Astrocyte of the cerebellum (primary cell): Measurements from ENCODE around the gene HGF.
A peak's percentile ranks its signal among the peaks of the same experiment; 100 is the strongest.
"Not testable (repeated sequence)": the region's sequence is repeated elsewhere in the genome, so short reads cannot be mapped to it uniquely, and the experiment has no call there.

Source experiments
- DNase-seq: peaks from one replicate; pipeline ENCODE4 v3.0.0-alpha.2; 2011; ENCODE audit warnings: low read depth
- H3K4me3 ChIP-seq: 2 replicates; pipeline ENCODE4 v1.5.1; 2011; ENCODE audit warnings: mild to moderate bottlenecking, low read depth, low read length, moderate library complexity
- in situ Hi-C: cut with HindIII; loops from 2 replicates; pipeline ENCODE4 v1.10.0; 2017; ENCODE audit warnings: low sequenced_read_pairs
- TF ChIP-seq, protein P1 (sequence below): IDR thresholded peaks from 2 replicates; pipeline ENCODE4 v1.5.1; 2012; ENCODE audit warnings: low read length, low read depth, moderate library complexity, mild to moderate bottlenecking; ENCODE audit errors: missing control alignments

HGF gene

DNA sequence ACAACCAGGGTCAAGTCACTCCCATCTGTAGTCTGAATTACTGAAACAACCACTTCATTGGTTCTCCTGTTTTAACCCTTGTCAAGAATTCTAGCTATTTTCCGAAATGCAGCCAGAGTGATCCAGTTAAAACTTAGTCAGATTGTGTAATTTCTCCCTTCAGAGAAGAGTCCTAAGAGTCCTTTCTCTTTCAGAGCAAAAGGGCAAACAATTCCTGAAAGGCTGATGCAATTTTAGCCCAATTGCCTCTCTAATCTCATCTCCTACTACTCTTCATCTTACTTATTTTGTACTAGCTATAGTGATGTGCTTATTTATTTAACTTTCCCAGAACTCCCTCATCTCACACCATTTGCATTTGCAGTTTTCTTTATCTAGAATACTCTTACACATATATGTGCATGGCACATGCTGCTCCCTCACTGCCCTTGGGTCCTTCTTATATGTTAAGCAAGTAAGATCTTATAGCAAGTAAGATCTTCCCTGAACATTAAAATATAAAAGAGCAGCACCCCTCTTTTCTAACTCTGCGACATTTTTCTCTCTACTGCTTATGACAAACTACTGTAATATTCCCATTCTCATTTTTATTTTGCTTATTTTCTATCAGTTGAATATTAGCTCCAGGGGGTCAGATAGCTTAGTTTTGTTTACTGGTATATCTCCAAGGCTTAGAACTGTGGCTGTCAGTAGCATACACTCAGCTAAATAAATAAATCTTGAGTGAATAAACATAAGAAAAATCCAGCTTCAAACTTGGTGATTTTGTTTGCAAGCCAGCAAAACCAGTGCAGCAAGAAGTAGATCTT is 44.6 kb downstream of the HGF start:
- TF ChIP-seq, protein P1, sequence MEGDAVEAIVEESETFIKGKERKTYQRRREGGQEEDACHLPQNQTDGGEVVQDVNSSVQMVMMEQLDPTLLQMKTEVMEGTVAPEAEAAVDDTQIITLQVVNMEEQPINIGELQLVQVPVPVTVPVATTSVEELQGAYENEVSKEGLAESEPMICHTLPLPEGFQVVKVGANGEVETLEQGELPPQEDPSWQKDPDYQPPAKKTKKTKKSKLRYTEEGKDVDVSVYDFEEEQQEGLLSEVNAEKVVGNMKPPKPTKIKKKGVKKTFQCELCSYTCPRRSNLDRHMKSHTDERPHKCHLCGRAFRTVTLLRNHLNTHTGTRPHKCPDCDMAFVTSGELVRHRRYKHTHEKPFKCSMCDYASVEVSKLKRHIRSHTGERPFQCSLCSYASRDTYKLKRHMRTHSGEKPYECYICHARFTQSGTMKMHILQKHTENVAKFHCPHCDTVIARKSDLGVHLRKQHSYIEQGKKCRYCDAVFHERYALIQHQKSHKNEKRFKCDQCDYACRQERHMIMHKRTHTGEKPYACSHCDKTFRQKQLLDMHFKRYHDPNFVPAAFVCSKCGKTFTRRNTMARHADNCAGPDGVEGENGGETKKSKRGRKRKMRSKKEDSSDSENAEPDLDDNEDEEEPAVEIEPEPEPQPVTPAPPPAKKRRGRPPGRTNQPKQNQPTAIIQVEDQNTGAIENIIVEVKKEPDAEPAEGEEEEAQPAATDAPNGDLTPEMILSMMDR = no peak
- no peak overlapping the region for H3K4me3 ChIP-seq
- no peak for DNase-seq
- in situ Hi-C loops = no loop called here

DNA sequence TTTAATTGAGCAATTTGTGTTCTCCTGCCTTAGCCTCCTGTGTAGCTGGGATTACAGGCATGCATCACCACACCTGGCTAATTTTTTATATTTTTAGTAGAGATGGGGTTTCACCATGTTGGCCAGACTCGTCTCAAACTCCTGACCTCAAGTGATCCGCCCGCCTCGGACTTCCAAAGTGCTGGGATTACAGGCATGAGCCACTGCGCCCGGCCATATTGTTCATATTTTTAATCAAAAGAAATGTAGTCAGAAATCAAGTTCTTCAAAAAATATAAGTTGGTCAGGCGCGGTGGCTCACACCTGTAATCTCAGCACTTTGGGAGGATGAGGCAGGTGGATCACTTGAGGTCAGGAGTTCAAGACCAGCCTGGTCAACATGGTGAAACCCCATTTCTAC is 47.6 kb downstream of the HGF start:
- H3K4me3 ChIP-seq, DNase-seq, in situ Hi-C loops: not testable (repeated sequence)

DNA sequence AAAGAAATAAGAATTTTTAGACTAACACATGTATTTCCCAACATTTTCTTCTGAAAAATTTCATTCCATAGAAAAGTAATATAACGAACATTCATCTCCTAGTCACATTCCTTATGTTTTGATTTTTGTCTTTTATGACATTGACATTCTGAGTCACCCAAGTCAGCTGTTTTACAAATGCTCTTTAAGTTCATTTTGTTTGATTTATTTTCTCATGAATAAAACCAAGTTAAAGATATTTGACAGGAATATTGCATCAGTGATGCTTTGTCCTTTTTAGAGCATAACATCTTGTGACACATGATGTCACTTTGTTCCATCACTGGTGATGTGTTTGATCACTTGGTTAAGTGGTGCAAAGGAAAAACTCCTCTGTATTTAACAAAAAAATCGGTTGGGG is 48.4 kb downstream of the HGF start:
- H3K4me3 ChIP-seq = no peak overlapping the region
- TF ChIP-seq, protein P1 = no peak
- DNase-seq = no peak
- in situ Hi-C loops = no loop called here

DNA sequence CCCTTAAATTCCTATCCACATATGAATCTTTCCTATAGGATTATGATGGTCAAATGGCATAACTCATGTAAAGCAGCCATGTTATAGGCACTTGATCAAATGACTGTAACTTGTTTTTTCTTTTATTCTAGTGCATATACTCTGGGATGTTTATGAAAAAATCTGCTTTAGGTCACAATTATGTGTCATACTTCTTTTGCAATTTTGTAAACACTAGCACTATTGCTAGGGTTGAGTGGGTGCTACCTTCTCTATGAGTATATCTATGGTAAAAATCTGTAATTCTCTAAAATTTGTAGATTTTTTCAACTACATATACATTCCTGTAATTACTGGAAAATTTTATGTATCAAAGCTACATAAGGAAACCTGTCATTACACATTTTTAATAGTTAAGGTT is 50.0 kb downstream of the HGF start:
- H3K4me3 ChIP-seq = no peak overlapping the region
- TF ChIP-seq, protein P1 = no peak
- in situ Hi-C loops = no loop called here
- DNase-seq = no peak

DNA sequence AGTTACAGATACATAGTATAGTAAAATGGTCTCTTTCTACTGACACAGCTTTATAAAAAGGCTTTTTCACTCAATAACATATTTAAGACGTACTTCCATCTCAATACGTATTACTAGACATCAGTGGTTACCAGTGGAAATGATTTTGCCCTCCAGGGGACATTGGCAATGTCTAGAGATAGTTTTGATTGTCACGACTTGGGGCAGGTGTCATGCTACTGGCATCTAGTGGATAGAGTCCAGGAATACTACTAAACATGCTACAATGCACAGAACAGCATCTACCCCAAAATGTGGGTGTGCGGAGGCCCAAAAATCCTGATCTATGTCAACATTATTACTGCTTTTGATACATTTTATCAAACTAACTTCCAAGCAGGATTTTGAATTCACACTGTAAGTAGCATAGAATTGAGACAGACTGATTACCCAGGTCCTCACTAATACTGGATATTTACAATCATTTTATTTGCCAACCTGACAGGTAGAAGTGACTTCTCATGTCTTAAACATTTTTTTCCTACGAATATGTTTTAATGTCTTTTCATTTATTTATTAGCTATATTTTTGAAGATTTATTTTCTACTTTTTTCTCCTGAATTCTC is 53.8 kb downstream of the HGF start:
- TF ChIP-seq, protein P1 = peak; percentile 33
- no peak overlapping the region for H3K4me3 ChIP-seq
- in situ Hi-C loops = no loop called here
- DNase-seq = peak; percentile 5

DNA sequence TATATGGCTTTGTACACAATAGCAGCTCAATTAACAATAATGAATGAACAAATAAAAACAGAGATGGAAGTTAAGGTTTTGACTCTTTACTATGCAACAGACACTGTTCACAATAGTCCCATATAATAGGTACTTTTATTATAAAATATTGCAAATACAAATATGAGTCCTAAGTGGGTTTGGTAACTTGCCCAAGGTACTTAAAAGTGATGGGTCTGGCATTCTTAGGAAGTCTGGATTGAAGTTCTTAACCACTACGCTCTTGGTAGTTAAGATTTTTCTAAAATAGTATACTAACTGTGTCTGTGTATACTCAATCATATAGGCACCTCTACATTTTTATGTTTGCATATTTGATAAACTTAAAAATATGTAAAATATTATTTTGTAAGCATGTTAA is 55.5 kb downstream of the HGF start:
- in situ Hi-C loops = no loop called here
- TF ChIP-seq, protein P1 = no peak
- no peak overlapping the region for H3K4me3 ChIP-seq
- DNase-seq = no peak

DNA sequence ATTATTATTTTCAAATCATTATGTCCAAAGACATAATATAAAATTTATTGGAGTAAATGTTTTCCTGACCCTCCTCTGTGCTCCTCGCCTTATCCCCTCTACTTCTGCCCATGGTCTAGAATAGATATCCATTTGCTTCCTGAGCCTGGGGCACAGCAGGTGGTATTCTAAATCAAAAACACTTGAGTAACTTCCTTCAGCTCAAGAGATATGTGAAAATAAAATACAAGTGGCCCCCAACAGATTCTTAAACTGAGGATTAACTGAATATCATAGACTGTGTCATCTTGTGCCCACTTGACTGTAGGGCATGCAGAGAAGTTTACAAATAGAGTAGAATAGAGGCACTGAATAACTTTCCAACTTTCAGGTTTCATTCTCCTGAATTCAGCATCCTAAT is 59.1 kb downstream of the HGF start:
- in situ Hi-C loops = no loop called here
- no peak for DNase-seq
- no peak overlapping the region for H3K4me3 ChIP-seq
- TF ChIP-seq, protein P1 = no peak
